Measurements from ENCODE around the gene DYRK1A.

GRCh38 chr21:37562920-37563640 lies 196.5 kb downstream of the DYRK1A start:
- no peak for TF ChIP-seq CTCF (IDR thresholded peaks at IDR 0.05; ENCODE audit: poor library complexity, severe bottlenecking)
- TF ChIP-seq POLR2AphosphoS5 (IDR thresholded peaks at IDR 0.05), result no peak
- TF ChIP-seq MXI1 (conservative IDR thresholded peaks at IDR 0.05; ENCODE audit: poor library complexity, severe bottlenecking), result no peak
- no peak for TF ChIP-seq TAF1 (IDR thresholded peaks at IDR 0.05; ENCODE audit: low read depth)
- TF ChIP-seq EP300 (conservative IDR thresholded peaks at IDR 0.05; ENCODE audit: poor library complexity, severe bottlenecking), result no peak
- no peak for TF ChIP-seq RAD21 (conservative IDR thresholded peaks at IDR 0.05)
- TF ChIP-seq EZH2 (IDR thresholded peaks at IDR 0.05; ENCODE audit: borderline replicate concordance, insufficient read depth, low read length, poor library complexity, severe bottlenecking), result no peak
